ENCODE results near the gene RNASEH1. TPM values are rescaled to one million over a fixed set of nuclear protein-coding genes. Genes with fewer than 3 reads are reported as not detected.

The RNASEH1 gene
- total and polyA plus RNA-seq, 2 of the 13 experiments (the other 11 are each of a cell fraction or from before 2014, with no cell fraction given) = 14.5 to 57.4 TPM

DNA sequence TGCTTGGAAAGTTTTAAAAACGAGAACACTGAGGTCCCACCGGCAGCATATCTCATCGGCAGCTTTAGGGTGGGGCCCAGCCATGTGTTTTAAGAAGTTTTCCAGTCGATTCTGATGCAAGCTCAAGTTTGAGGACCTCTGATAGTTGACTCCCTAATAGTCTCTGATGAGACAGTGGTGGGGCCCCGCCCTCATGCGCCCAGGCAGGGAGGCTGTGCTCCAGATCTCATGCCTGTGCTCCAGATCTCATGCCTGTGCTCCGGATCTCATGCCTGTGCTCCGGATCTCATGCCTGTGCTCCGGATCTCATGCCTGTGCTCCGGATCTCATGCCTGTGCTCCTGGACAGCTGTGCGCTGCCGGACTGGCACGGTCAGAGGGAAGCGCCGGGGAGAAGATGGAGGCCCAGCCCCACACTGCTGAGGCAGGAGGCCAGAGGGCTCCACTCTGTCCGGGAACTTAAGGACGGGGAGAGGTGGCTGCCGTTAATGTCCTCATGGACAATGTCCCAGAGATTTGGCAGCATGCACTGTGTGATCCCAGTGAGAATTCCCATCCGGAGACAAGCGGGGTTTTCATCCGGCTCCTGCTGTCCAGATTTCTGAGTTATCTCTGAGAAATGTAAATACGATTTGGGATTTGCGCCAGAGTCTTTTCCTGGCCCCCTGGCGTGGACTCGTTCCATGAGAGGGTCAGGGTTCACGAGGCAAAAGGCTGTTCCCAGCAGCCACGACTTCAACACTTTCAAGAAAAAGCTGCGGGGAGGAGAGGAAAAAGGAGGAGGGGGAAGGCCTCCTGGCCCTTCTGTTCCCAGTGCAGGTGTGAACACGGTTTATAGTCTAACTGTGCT, 27.4 kb upstream of the RNASEH1 start (continued):
- TF ChIP-seq, protein P1, sequence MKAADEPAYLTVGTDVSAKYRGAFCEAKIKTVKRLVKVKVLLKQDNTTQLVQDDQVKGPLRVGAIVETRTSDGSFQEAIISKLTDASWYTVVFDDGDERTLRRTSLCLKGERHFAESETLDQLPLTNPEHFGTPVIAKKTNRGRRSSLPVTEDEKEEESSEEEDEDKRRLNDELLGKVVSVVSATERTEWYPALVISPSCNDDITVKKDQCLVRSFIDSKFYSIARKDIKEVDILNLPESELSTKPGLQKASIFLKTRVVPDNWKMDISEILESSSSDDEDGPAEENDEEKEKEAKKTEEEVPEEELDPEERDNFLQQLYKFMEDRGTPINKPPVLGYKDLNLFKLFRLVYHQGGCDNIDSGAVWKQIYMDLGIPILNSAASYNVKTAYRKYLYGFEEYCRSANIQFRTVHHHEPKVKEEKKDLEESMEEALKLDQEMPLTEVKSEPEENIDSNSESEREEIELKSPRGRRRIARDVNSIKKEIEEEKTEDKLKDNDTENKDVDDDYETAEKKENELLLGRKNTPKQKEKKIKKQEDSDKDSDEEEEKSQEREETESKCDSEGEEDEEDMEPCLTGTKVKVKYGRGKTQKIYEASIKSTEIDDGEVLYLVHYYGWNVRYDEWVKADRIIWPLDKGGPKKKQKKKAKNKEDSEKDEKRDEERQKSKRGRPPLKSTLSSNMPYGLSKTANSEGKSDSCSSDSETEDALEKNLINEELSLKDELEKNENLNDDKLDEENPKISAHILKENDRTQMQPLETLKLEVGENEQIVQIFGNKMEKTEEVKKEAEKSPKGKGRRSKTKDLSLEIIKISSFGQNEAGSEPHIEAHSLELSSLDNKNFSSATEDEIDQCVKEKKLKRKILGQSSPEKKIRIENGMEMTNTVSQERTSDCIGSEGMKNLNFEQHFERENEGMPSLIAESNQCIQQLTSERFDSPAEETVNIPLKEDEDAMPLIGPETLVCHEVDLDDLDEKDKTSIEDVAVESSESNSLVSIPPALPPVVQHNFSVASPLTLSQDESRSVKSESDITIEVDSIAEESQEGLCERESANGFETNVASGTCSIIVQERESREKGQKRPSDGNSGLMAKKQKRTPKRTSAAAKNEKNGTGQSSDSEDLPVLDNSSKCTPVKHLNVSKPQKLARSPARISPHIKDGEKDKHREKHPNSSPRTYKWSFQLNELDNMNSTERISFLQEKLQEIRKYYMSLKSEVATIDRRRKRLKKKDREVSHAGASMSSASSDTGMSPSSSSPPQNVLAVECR (CRISPR knock-in tag; IDR thresholded peaks at IDR 0.05; ENCODE audit: borderline replicate concordance) = peak; percentile 73; the same call in 1 of the 2 replicates
- TF ChIP-seq STAG1 (CRISPR knock-in tag; IDR thresholded peaks at IDR 0.05) (0 out of 2 replicates have a peak, but pooled peaks have one; percentile 3), SRF (IDR thresholded peaks at IDR 0.05; ENCODE audit: low read depth, low read length) (no peak), MZF1 (CRISPR knock-in tag; IDR thresholded peaks at IDR 0.05; ENCODE audit: borderline replicate concordance) (peak; percentile 84; the same call in 1 of the 2 replicates), NFE2L1 (CRISPR knock-in tag; IDR thresholded peaks at IDR 0.05; ENCODE audit: borderline replicate concordance) (no peak), HNRNPK (IDR thresholded peaks at IDR 0.05; ENCODE audit: low read depth, low read length, poor library complexity, severe bottlenecking) (no peak), ZNF143 (CRISPR knock-in tag; IDR thresholded peaks at IDR 0.05) (peak; percentile 66), SOX5 (CRISPR knock-in tag; IDR thresholded peaks at IDR 0.05; ENCODE audit: borderline replicate concordance) (peak; percentile 77; the same call in 1 of the 2 replicates), IRX3 (CRISPR knock-in tag; IDR thresholded peaks at IDR 0.05; ENCODE audit: borderline replicate concordance, low read depth) (no peak), PHF5A (CRISPR knock-in tag; IDR thresholded peaks at IDR 0.05; ENCODE audit: low read depth, unreplicated experiment) (no peak), RORA (CRISPR knock-in tag; IDR thresholded peaks at IDR 0.05) (no peak), NR2F2 (IDR thresholded peaks at IDR 0.05; ENCODE audit: borderline replicate concordance, low read depth) (peak; percentile 86), ZNF547 (CRISPR knock-in tag; IDR thresholded peaks at IDR 0.05) (no peak), NCOA5 (CRISPR knock-in tag; IDR thresholded peaks at IDR 0.05) (no peak), GATA4 (IDR thresholded peaks at IDR 0.05; ENCODE audit: borderline replicate concordance, low read depth) (peak; percentile 45; the same call in 1 of the 2 replicates), CHD2 (IDR thresholded peaks at IDR 0.05; ENCODE audit: low read depth, low read length) (no peak), RBAK (CRISPR knock-in tag; IDR thresholded peaks at IDR 0.05) (no peak), ZBTB20 (CRISPR knock-in tag; IDR thresholded peaks at IDR 0.05; ENCODE audit: borderline replicate concordance, low read depth) (no peak; the same call in 1 of the 2 replicates), ZNF329 (CRISPR knock-in tag; IDR thresholded peaks at IDR 0.05; ENCODE audit: low read depth) (no peak), SALL1 (CRISPR knock-in tag; IDR thresholded peaks at IDR 0.05) (peak; percentile 80), ZNF883 (CRISPR knock-in tag; IDR thresholded peaks at IDR 0.05; ENCODE audit: not compliant biosample characterization) (no peak), KLF16 (CRISPR knock-in tag; IDR thresholded peaks at IDR 0.05) (peak in 1 of 2 experiments; percentile 57; a peak in 1 of 4 replicates)
- TF ChIP-seq, protein P2, sequence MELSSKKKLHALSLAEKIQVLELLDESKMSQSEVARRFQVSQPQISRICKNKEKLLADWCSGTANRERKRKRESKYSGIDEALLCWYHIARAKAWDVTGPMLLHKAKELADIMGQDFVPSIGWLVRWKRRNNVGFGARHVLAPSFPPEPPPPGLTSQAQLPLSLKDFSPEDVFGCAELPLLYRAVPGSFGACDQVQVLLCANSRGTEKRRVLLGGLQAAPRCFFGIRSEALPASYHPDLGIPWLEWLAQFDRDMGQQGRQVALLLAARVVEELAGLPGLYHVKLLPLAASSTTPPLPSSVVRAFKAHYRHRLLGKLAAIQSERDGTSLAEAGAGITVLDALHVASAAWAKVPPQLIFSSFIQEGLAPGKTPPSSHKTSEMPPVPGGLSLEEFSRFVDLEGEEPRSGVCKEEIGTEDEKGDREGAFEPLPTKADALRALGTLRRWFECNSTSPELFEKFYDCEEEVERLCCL (CRISPR knock-in tag; IDR thresholded peaks at IDR 0.05; ENCODE audit: borderline replicate concordance) = no peak
- TF ChIP-seq, protein P3, sequence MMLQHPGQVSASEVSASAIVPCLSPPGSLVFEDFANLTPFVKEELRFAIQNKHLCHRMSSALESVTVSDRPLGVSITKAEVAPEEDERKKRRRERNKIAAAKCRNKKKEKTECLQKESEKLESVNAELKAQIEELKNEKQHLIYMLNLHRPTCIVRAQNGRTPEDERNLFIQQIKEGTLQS (CRISPR knock-in tag; IDR thresholded peaks at IDR 0.05) = 0 out of 2 replicates have a peak, but pooled peaks have one; percentile 31

Data from HepG2 (cell line).